ENCODE data around the gene ENTREP3. TPM values are rescaled to one million over a fixed set of nuclear protein-coding genes. Genes with fewer than 3 reads are reported as not detected.

The ENTREP3 gene
- total RNA-seq, 3 donors from 2014 or later (not counting 1 experiment from before 2014, with no cell fraction given) = 6.9 to 10.0 (median 8.9) TPM

DNA sequence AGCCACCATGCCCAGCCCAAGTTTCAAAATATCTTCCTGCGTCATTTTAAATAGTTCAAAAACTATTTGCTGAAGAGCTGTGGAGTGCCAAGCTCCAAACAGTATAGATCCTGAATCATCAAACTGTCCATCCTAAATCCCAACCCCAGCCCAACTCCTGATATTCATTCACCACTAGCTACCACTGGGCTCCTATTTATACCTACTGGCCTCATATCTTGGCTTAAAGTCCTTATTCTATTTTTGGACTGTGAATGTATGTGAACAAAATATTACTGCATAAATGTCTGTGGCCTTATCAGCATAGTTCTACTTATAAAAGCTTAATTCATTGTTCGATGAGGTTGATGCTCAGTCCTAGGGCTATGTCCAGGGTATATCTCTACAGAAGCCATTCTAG, 12.1 kb upstream of the ENTREP3 start:
- H3K4me3 Mint-ChIP-seq = no peak overlapping the region
- TF ChIP-seq, protein P1, sequence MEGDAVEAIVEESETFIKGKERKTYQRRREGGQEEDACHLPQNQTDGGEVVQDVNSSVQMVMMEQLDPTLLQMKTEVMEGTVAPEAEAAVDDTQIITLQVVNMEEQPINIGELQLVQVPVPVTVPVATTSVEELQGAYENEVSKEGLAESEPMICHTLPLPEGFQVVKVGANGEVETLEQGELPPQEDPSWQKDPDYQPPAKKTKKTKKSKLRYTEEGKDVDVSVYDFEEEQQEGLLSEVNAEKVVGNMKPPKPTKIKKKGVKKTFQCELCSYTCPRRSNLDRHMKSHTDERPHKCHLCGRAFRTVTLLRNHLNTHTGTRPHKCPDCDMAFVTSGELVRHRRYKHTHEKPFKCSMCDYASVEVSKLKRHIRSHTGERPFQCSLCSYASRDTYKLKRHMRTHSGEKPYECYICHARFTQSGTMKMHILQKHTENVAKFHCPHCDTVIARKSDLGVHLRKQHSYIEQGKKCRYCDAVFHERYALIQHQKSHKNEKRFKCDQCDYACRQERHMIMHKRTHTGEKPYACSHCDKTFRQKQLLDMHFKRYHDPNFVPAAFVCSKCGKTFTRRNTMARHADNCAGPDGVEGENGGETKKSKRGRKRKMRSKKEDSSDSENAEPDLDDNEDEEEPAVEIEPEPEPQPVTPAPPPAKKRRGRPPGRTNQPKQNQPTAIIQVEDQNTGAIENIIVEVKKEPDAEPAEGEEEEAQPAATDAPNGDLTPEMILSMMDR (IDR thresholded peaks at IDR 0.05) = no peak
- H3K27me3 ChIP-seq (ENCODE audit: control insufficient read depth, insufficient read depth, low read length) = no peaks in the 10 kb centered on the region
- H3K27ac ChIP-seq (ENCODE audit: low read length) = no peak overlapping the region
- peaks cover 68% of the 10 kb centered on the region for H3K36me3 ChIP-seq (ENCODE audit: control insufficient read depth, insufficient read depth, low read length)
- no peaks in the 10 kb centered on the region for H3K9me3 ChIP-seq (ENCODE audit: control insufficient read depth, insufficient read depth, low read length)
- WGBS (ENCODE audit: insufficient coverage) = 96% methylated on average over 2 of the region's 2 CpGs
- peaks cover 19 to 22% of the 10 kb centered on the region in 2 donors for H3K4me1 Mint-ChIP-seq
- no peaks in the 10 kb centered on the region for H3K27me3 Mint-ChIP-seq (ENCODE audit: low read depth in 2 of 2)
- H3K36me3 Mint-ChIP-seq = peaks cover 22% of the 10 kb centered on the region
- intact Hi-C loops (cut with micrococcal nuclease) = no loop called here
- H3K4me1 ChIP-seq (ENCODE audit: control insufficient read depth, insufficient read depth, low read length) = peaks cover 9% of the 10 kb centered on the region
- DNase-seq (no peak), ATAC-seq (no peak)
- H3K4me3 ChIP-seq (ENCODE audit: low read length) = no peak overlapping the region
- no peak overlapping the region for H3K27ac Mint-ChIP-seq
- H3K9me3 Mint-ChIP-seq = no peaks in the 10 kb centered on the region

DNA sequence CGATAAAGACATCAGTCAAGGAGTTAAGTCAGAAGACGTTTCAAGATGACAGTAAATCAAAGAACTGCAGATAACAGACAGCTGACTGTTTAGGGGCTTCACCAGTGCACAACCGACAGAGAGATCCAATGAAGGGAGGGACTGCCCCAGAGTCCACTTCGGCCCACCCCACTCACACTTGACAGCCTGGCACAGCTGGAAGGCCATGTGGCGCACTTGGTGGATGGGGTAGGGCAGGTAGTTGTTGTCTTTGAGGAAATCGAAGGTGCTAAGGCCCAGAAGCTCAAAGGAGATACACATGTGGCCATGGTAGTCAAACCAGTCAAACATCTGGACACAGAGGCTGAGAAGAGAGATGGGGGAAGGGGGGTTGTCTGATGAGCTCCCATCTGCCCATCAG, 11.3 kb upstream of the ENTREP3 start:
- no peaks in the 10 kb centered on the region for H3K9me3 Mint-ChIP-seq
- H3K27ac ChIP-seq (ENCODE audit: low read length) = no peak overlapping the region

DNA sequence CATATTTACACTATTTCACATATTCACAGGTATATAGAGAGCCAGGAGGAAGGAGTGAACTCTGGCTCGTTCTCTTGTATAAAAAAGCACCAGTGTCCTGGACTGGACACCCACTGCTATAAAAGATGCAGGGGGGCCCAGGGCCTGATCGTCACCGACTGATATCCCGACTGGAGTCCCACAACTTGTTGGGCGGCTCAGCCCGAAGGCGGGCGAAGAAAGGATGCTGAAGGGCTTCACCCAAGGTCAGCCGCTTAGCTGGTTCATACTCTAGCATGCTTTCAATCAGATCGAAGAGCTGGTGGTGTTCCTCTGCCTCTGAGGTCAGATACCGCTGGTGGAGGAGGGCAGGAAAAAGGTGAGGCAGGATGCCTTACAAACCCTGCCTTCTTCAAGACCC, 7.8 kb upstream of the ENTREP3 start:
- peak overlapping the region; percentile 25 for H3K4me3 Mint-ChIP-seq
- H3K36me3 ChIP-seq (ENCODE audit: control insufficient read depth, insufficient read depth, low read length) = peaks cover 51% of the 10 kb centered on the region
- TF ChIP-seq, protein P1 (IDR thresholded peaks at IDR 0.05) = no peak
- no peak overlapping the region for H3K27ac ChIP-seq (ENCODE audit: low read length)
- intact Hi-C loops (cut with micrococcal nuclease) = no loop called here
- H3K9me3 Mint-ChIP-seq = no peaks in the 10 kb centered on the region
- no peak overlapping the region for H3K4me3 ChIP-seq (ENCODE audit: low read length)
- peaks cover 20% of the 10 kb centered on the region for H3K4me1 ChIP-seq (ENCODE audit: control insufficient read depth, insufficient read depth, low read length)
- no peaks in the 10 kb centered on the region for H3K9me3 ChIP-seq (ENCODE audit: control insufficient read depth, insufficient read depth, low read length)
- H3K27me3 Mint-ChIP-seq (ENCODE audit: low read depth in 2 of 2) = no peaks in the 10 kb centered on the region
- no peak for ATAC-seq
- no peak for DNase-seq
- 96% methylated on average over 11 of the region's 11 CpGs for WGBS (ENCODE audit: insufficient coverage)
- peak overlapping the region; percentile 91 to 98 for H3K27ac Mint-ChIP-seq
- peaks cover 16% of the 10 kb centered on the region for H3K36me3 Mint-ChIP-seq
- H3K27me3 ChIP-seq (ENCODE audit: control insufficient read depth, insufficient read depth, low read length) = no peaks in the 10 kb centered on the region
- H3K4me1 Mint-ChIP-seq = peaks cover 28 to 34% of the 10 kb centered on the region in 2 donors

More for the DNA sequence above, 11.3 kb upstream of the ENTREP3 start:
- no peak for ATAC-seq
- Histone ChIP-seq H3K9me3 (ENCODE audit: control insufficient read depth, insufficient read depth, low read length) (no peaks in the 10 kb centered on the region), H3K36me3 (ENCODE audit: control insufficient read depth, insufficient read depth, low read length) (peaks cover 68% of the 10 kb centered on the region), H3K4me3 (ENCODE audit: low read length) (no peak overlapping the region), H3K27me3 (ENCODE audit: control insufficient read depth, insufficient read depth, low read length) (no peaks in the 10 kb centered on the region), H3K4me1 (ENCODE audit: control insufficient read depth, insufficient read depth, low read length) (peaks cover 10% of the 10 kb centered on the region)
- Mint-ChIP-seq H3K27ac (no peak overlapping the region), H3K4me1 (peaks cover 23 to 24% of the 10 kb centered on the region in 2 donors), H3K4me3 (no peak overlapping the region), H3K27me3 (ENCODE audit: low read depth in 2 of 2) (no peaks in the 10 kb centered on the region), H3K36me3 (peaks cover 22% of the 10 kb centered on the region)
- intact Hi-C loops (cut with micrococcal nuclease) = no loop called here
- TF ChIP-seq, protein P1 (IDR thresholded peaks at IDR 0.05) = no peak
- 92% methylated on average over 6 of the region's 6 CpGs for WGBS (ENCODE audit: insufficient coverage)
- no peak for DNase-seq

Measured in natural killer cell (primary cell).